Smooth muscle cell of the brain vasculature (primary cell): ENCODE measurements around the gene PIM1.
"Not testable (repeated sequence)": the region's sequence is repeated elsewhere in the genome, so short reads cannot be mapped to it uniquely, and the experiment has no call there.

Source experiments
- DNase-seq: peaks from one replicate; pipeline ENCODE4 v3.0.0-alpha.2; 2012; ENCODE audit warnings: low read depth, low spot score

PIM1 gene

GRCh38 chr6:37188962-37189510, 19.1 kb downstream of the PIM1 start:
- DNase-seq, result no peak

- no peak for DNase-seq
These were observed 20.2 kb downstream of the PIM1 start for GRCh38 chr6:37190159-37190535.

GRCh38 chr6:37192666-37193065, 22.7 kb downstream of the PIM1 start:
- DNase-seq, result no peak

GRCh38 chr6:37194886-37195285, 24.9 kb downstream of the PIM1 start:
- DNase-seq, result not testable (repeated sequence)

- not testable (repeated sequence) for DNase-seq
These were observed 26.5 kb downstream of the PIM1 start for GRCh38 chr6:37196451-37196850.

- DNase-seq, result no peak
These were observed 30.1 kb downstream of the PIM1 start for GRCh38 chr6:37200085-37200484.

- DNase-seq, result no peak
These were observed 31.8 kb downstream of the PIM1 start for GRCh38 chr6:37201726-37202125.

GRCh38 chr6:37202788-37203491, 33.0 kb downstream of the PIM1 start:
- no peak for DNase-seq

- DNase-seq, result no peak
These were observed 34.2 kb downstream of the PIM1 start for GRCh38 chr6:37204014-37204751.

GRCh38 chr6:37205175-37205996, 35.4 kb downstream of the PIM1 start:
- no peak for DNase-seq

- no peak for DNase-seq
These were observed 36.0 kb downstream of the PIM1 start for GRCh38 chr6:37205997-37206340.

GRCh38 chr6:37206622-37207021, 36.7 kb downstream of the PIM1 start:
- no peak for DNase-seq

GRCh38 chr6:37207903-37208456, 38.0 kb downstream of the PIM1 start:
- DNase-seq, result peak; percentile 47

- no peak for DNase-seq
These were observed 38.8 kb downstream of the PIM1 start for GRCh38 chr6:37208793-37209192.

- DNase-seq, result no peak
These were observed 39.7 kb downstream of the PIM1 start for GRCh38 chr6:37209461-37210205.

GRCh38 chr6:37210313-37210968, 40.5 kb downstream of the PIM1 start:
- peak; percentile 69 for DNase-seq

GRCh38 chr6:37212268-37212667, 42.3 kb downstream of the PIM1 start:
- no peak for DNase-seq

- DNase-seq, result no peak
These were observed 48.1 kb downstream of the PIM1 start for GRCh38 chr6:37218061-37218460.

GRCh38 chr6:37218511-37218910, 48.6 kb downstream of the PIM1 start:
- DNase-seq, result no peak

GRCh38 chr6:37221585-37222124, 51.7 kb downstream of the PIM1 start:
- DNase-seq, result peak; percentile 33
